Stimulated activated CD4-positive, alpha-beta T cell treated with anti-CD3 and anti-CD28 coated beads, Interleukin-4, amount 100 ng/mL, for 48 hours (primary cell): Measurements from ENCODE around the gene RAPGEF1.
"Not testable (repeated sequence)": the region's sequence is repeated elsewhere in the genome, so short reads cannot be mapped to it uniquely, and the experiment has no call there.

Source experiments
- DNase-seq, 2 donors: peaks; one replicate each; pipeline ENCODE4 v3.0.0-alpha.2; 2020; ENCODE audit warnings: low read depth in 2 of 2

The RAPGEF1 gene

GRCh38 chr9:131685753-131686706 is 53.8 kb downstream of the RAPGEF1 start:
- DNase-seq, result no peak

GRCh38 chr9:131683094-131683493 is 56.8 kb downstream of the RAPGEF1 start:
- not testable (repeated sequence) for DNase-seq

GRCh38 chr9:131682261-131682660 is 57.6 kb downstream of the RAPGEF1 start:
- no peak for DNase-seq

GRCh38 chr9:131681826-131682225 is 58.0 kb downstream of the RAPGEF1 start:
- not testable (repeated sequence) for DNase-seq

GRCh38 chr9:131681108-131681507 is 58.8 kb downstream of the RAPGEF1 start:
- not testable (repeated sequence) for DNase-seq

- DNase-seq, result no peak
Measured at GRCh38 chr9:131679261-131680020, 60.4 kb downstream of the RAPGEF1 start.

GRCh38 chr9:131678499-131679111 is 61.3 kb downstream of the RAPGEF1 start:
- DNase-seq, result peak; percentile 60 to 70

GRCh38 chr9:131677444-131678180 is 62.3 kb downstream of the RAPGEF1 start:
- DNase-seq, result no peak

GRCh38 chr9:131677049-131677443 is 62.8 kb downstream of the RAPGEF1 start:
- no peak for DNase-seq

- no peak for DNase-seq
Measured at GRCh38 chr9:131676431-131676972, 63.4 kb downstream of the RAPGEF1 start.

- DNase-seq, result no peak
Measured at GRCh38 chr9:131675437-131676022, 64.3 kb downstream of the RAPGEF1 start.

- DNase-seq, result no peak
Measured at GRCh38 chr9:131674425-131675421, 65.2 kb downstream of the RAPGEF1 start.

- no peak for DNase-seq
Measured at GRCh38 chr9:131673531-131673930, 66.3 kb downstream of the RAPGEF1 start.

GRCh38 chr9:131673068-131673467 is 66.8 kb downstream of the RAPGEF1 start:
- DNase-seq, result no peak

GRCh38 chr9:131672451-131672850 is 67.4 kb downstream of the RAPGEF1 start:
- DNase-seq, result no peak

- DNase-seq, result no peak
Measured at GRCh38 chr9:131671133-131671520, 68.7 kb downstream of the RAPGEF1 start.

- DNase-seq, result no peak
Measured at GRCh38 chr9:131670247-131671132, 69.4 kb downstream of the RAPGEF1 start.
